Stimulated activated CD4-positive, alpha-beta T cell treated with anti-CD3 and anti-CD28 coated beads, Interleukin-4, amount 100 ng/mL, for 24 hours (primary cell): Measurements from ENCODE around the gene NEDD4.
"Not testable (repeated sequence)": the region's sequence is repeated elsewhere in the genome, so short reads cannot be mapped to it uniquely, and the experiment has no call there.

Experiments used
- DNase-seq: peaks from one replicate; pipeline ENCODE4 v3.0.0-alpha.2; 2020

NEDD4 gene

DNA sequence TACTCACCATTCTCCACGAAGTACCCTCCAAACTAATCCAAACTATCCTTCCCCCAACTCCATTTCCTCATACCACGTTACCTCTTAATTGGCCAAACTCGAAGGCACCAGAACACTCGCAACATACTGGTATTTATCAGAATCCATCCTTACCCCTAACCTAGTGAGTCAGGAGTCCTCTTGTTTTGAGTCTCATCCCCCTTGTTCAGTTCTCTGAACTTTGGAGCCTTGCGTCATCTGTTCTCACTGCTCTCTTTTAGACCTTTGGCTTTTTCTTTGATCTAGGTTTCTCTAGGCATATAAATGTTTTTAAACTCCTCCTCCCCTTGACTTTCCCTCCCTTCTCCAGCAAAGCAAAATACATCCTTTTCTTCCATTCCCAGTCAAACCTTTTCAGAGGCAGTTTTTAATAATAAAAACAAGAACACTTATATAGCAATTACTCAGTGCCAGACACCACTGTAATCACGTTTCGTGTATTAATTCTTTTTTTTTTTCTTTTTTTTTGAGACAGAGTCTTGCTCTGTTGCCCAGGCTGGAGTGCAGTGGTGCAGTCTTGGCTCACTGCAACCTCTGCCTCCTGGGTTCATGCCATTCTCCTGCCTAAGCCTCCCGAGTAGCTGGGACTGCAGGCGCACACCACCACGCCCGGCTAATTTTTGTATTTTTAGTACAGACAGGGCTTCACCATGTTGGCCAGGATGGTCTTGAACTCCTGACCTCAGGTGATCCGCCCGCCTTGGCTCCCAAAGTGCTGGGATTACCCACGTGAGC is 40.7 kb downstream of the NEDD4 start:
- DNase-seq, result not testable (repeated sequence)

DNA sequence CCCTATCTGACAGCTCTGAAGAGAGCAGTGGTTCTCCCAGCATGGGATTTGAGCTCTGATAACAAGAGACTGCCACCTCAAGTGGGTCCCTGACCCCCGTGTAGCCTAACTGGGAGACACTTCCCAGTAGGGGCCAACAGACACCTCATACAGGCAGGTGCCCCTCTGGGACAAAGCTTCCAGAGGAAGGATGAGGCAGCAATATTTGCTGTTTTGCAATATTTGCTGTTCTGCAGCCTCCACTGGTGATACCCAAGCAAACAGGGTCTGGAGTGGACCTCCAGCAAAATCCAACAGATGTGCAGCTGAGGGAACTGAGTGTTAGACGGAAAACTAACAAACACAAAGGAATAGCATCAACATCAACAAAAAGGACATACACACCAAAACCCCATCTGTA is 48.8 kb downstream of the NEDD4 start:
- not testable (repeated sequence) for DNase-seq

DNA sequence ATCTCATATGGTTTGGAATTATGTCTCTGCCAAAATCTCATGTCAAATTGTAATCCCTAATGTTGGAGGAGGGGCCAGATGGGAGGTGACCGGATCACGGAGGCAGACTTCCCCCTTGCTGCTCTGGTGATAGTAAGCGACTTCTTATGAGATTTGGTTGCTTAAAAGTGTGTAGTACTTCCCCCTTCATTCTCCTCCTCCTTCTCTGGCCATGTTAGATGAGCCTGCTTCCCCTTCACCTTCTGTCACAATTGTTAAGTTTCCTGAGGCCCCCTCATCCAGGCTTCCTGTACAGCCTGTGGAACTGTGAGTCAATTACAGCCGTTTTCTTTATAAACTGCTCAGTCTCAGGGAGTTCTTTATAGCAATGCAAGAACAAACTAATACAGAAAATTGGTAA is 51.1 kb downstream of the NEDD4 start:
- no peak for DNase-seq

- DNase-seq, result no peak
These were observed 56.4 kb downstream of the NEDD4 start for GRCh38 chr15:55937040-55937439.

- DNase-seq, result no peak
These were observed 64.5 kb downstream of the NEDD4 start for GRCh38 chr15:55928955-55929354.

GRCh38 chr15:55921744-55922143 is 71.7 kb downstream of the NEDD4 start:
- no peak for DNase-seq

DNA sequence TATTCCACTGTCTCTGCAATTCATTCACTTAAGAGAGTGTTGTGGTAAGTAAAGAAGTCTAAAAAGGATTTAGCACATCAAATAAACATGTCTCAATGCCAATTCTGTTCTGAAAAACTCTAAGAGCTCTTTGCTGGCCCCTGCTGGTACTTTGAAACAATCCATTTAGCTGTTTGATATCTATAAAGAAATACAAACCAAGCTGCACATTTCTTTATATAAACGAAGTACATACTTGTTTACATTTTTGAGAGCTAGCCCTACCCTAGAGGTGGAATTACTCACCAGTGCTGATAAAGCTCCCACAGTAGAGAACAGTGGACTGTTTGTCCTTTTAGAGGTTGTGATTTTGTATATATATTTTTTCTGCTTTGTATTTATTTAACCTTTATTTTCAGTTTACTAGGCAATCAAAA is 75.5 kb downstream of the NEDD4 start:
- DNase-seq, result peak; percentile 8

GRCh38 chr15:55916666-55917409 is 76.6 kb downstream of the NEDD4 start:
- no peak for DNase-seq

DNA sequence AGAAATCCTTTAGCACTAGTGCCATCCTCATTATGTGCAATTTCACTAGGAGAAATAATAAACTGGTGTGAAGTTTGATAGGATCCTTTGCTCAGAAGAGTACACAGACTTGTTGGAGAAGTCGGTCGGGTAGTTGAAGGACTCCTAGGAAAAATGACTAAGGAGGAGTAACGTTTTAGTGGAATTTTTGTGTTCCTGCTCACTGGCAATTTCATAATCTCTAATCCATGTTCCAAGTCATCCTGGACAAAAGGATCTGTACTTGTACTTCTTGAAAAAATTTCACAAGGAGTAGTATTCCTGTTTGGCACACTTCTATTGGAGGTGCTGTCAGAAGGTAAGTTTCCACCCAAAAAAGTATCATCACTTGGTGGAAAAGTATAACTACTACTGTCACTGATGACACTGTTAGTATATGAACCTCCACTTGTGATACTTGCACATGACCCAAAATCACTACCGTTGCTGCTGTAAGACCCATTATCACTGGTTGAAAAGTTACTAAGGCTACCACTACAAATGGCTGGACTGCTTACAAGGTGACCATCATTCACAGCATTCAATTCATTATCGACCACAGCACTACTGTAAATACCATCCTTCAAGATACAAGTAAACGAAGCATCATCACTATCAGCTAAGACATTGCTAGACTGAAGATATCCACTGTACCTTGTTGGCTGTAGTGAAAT is 77.4 kb downstream of the NEDD4 start:
- no peak for DNase-seq

GRCh38 chr15:55915221-55915620 is 78.2 kb downstream of the NEDD4 start:
- no peak for DNase-seq

DNA sequence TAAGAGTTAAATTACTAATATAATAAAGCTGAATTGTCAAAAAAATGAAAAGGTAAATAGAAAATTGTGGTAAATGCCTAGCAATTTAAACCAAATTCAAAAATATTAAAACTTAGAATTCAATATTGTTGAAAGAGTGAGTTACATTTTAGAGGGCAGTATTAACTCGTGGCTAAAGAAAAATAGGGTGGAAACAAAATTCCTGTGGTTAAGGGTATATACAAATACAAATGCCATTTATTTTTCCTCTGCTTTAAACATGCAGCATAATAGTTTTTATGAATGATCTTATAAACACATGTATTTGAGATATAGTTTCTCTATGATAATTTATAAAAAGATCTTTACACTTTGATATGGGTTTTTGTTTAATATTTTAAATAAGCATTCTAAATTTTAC is 79.0 kb downstream of the NEDD4 start:
- no peak for DNase-seq

- no peak for DNase-seq
These were observed 80.4 kb downstream of the NEDD4 start for GRCh38 chr15:55912982-55913381.

DNA sequence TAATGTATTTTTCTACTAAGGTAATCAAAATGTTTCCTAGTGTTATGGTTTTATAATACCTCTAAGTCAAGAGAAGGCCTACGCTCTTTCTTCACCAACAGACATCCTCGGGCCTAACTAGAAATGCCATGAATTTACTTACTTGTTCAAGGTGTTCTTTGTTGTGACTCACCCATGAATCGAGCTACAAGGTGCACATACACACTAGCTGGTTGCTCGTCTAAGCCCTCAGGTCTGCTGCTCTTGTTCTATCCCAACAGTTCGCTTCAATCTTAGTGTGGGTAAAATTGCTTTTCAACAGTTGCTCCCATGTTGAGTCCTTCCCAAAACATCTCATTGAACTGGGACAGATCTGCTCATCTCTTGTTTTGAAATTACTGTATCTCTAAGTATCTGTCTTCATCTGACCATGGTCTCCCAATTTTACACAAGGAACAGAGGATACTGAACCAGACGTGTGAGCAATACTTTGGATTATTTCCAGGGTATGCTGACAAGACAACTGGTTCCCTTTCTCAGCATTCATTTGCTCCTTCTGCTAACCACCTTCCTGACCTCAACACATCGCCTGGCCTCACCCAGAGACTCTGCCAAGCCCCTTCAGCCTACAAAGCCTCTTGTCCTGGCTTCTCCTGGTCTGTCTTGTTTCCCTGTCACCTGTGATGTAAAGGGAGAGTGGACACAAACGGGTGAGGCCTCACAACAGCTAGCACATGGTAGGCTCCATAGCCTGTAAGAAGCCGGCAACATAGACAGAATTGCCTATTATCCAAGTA is 84.2 kb downstream of the NEDD4 start:
- DNase-seq, result no peak

DNA sequence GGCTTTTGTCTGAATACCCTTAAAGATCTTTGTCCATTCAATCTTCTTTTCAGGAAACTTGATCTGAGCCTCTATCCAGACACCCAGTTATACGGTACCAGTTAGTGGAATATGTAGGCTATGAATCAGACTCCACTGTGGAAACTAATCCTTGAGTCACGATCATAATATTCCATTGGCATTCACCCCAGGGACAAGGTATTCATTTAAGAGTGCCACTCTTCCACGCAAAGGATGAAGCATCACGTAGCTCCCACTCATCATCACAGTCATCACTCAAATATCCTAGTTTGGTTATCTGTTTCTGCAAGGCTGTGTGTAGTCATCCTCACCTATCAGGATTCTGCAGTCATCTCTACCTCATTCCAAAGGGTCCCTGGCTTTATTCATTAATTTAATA is 85.6 kb downstream of the NEDD4 start:
- no peak for DNase-seq

DNA sequence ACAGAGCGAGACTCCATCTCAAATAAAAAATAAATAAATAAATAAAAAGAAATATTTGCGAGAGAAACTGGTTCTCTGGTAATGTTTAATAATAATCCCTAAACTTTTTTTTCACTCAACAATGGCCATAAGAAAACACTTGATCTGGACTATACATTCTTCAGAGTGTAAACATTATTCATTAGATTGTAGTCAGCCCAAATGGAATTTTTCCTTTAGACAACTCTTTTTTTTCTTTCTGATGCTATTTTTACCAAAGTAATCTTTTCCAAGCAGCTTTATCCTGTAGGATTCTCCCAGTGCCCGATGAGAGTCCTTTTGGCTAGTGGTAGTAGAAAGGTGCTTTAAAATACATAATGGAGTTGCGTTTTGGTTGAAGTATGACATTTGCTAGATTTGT is 90.4 kb downstream of the NEDD4 start:
- no peak for DNase-seq

- no peak for DNase-seq
These were observed 93.4 kb downstream of the NEDD4 start for GRCh38 chr15:55900019-55900418.

- DNase-seq, result no peak
These were observed 93.9 kb downstream of the NEDD4 start for GRCh38 chr15:55899537-55899936.

- DNase-seq, result no peak
These were observed 95.7 kb downstream of the NEDD4 start for GRCh38 chr15:55897560-55898336.

DNA sequence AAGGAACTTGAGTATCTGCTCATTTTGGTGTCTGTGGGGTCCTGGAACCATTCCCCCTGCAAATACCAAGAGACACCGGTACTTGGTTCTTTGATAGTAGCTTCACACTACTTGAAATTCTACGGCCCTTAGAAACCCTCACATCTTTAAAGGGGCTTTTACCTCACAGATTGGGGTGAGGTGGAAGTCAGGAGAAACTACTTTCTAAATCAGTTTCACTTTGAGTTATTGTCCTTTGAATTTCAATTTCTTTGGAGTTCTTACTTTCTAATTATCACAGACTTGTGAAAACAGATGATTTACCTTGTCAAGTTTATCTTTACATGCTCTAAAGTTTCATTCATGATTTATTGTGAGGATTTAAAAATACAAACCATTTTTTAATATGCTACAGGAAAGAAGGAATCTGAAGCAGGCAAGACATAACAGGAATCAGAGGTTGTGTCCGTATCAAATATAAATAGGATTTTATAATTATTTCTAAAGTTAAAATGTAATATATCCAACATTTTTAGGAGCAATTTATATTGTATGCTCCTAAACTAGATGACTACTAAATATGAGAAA is 98.9 kb downstream of the NEDD4 start:
- no peak for DNase-seq

DNA sequence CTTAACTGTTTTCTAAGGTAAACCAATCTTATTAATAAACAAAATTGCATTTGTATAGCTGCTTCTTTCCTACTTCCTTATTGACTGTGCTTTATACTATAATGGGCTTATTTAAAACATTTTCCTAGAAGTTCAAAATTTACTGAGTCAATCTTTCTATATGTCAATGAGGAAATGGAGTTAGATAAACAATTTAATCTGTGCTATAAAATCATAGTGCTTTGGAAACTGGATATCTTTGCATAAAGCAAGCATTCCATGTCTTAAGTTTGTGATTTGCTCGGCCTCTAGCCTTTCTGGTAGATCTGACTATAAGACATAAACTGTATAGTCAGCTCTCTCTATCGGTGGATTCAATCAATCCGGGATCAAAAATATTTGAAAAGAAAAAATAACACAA is 99.6 kb downstream of the NEDD4 start:
- DNase-seq, result no peak

DNA sequence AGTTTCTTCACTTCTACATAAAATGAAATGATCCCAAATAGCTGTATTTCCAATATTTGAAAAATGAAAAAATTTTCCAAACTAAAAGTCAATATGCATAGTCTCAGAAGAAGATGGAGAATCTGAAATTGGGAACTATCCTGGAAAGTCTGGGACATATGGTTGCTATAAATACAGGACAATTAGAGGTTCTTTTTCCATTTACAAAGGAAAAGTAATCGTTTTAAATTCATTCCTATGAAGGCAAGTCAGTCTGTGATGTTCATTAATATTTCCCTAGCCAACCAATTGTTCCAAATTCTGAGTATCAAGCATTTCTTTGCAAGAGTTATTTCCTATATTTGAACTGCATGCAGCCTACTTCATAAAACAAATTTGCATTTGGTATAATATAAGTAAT is 102.2 kb downstream of the NEDD4 start:
- DNase-seq, result no peak

- DNase-seq, result no peak
These were observed 109.2 kb downstream of the NEDD4 start for GRCh38 chr15:55884223-55884622.
